GM12801 (cell line): Measurements from ENCODE around the gene AIPL1.

Source experiments
- CTCF ChIP-seq: IDR thresholded peaks from one replicate; pipeline ENCODE4 v1.5.1; 2011; ENCODE audit warnings: control low read depth; ENCODE audit not compliant: insufficient read length; ENCODE audit errors: extremely low read depth

Gene AIPL1

DNA sequence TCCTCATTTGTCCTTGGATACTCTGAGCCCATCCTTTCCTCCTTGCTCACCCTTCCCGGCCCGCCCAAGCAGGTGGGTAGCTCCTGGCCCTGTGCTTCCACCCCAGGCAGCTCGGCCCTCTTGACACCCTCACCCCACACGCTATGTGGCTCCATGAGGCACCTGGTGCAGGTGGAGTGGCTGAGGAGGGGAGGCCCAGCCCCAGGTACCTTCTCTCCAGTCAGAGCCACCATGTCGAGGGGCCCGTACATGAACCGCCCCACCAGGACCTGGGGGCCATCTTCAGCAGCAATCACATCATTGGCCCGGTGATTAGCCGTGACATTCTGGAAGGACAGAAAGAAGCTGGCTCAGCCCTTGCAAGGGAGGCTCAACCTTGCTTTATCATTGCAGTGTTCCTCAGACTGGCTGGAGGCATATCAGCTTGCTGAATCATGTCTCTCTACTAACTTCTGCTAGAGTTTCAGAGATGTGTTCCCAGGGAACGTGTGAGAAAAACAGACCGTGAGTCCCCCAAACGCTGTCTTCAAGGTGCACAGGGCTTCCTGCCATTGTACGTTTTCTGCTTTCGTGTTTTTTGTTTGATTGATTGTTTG is 29.6 kb upstream of the AIPL1 start:
- TF ChIP-seq CTCF: no peak

DNA sequence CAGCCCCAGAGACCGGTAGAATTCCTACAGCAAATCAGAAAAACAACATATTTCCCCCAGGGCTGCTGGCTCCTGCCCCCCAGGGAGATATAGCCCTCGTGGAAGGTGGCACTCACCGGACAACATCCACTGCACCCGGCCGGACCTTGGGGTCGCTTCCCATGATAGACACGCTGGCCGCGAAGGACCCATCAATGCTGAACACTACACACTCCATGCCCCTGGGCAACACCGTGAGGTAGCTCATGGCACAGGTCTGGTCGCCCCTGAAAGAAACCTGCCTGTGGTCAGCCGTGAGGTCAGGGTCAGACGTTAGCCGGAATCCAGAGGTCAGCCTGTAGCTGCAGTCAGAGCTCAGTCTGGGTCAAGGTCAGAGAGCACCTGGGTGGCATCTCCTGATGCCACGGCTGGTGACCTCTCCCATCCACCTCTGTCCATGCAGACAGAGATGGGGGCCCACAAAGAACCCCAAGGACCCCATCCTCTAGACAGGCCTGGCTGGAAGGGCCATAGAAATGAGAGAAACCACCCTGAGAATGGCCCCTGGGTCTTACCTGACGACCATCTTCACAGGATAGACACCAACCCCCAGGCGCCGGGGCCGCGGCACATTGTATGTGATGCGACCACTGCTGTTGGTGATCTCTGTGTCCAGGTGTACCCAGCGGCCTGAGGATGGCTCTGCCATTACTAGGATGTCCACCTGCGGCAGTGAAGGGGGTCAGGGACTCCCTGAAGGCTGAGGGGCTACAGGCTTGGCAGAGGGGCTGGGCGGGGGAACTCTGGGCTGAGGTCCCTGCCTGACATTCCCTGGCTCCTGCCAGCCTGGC is 28.9 kb upstream of the AIPL1 start:
- TF ChIP-seq CTCF: no peak

- TF ChIP-seq CTCF: no peak
Measured at GRCh38 chr17:6462692-6463091, 27.8 kb upstream of the AIPL1 start.

- TF ChIP-seq CTCF: no peak
Measured at GRCh38 chr17:6461792-6462524, 27.0 kb upstream of the AIPL1 start.

DNA sequence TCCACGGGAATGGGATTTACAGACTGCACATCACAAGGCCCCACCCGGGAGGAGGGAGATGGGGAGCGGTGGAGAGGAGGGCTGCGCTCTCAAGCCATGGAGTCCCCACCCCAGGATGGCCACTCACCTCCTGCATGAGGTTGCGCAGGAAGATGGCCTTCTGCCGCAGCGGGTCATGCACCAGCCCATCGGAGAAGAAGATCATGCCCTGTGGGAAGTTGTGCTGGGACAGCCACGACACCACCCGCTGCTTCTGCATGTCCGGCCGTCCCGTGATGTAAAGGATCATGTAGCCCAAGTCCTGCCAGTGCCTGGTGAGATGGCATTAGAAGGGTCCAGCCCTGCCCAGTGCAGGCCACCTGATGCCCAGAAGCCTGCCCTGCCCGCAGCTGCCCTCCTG is 26.3 kb upstream of the AIPL1 start:
- TF ChIP-seq CTCF: no peak

DNA sequence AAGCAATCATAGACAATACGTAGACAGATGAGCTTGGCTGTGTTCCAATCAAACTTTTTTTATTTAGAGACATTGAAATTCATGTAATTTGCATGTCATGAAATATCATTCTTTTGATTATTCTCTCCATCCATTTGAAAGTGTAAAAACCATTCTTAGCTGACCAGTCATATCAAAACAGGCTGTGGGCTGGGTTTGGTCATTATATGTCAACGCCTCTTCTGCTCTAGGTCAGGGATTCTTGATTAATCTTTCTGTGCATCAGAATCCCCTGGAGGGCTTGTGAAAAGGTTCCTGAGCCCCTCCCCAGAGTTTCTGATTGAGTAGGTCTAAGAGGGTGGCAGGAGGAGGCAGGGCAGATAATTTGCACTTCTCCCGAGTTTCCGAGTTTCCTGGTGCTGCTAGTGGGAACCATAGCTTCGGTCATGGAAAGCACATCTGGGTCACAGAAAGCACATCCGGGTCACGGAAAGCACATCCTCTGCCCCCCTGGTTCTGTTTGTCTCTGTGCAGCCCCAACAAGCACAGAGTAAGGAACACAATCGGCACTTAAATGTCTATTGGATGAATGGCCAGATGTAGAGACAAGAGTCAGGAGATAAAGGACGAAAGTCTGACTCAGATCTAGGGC is 25.7 kb upstream of the AIPL1 start:
- TF ChIP-seq CTCF: no peak

- TF ChIP-seq CTCF: no peak
Measured at GRCh38 chr17:6458460-6458950, 23.6 kb upstream of the AIPL1 start.
